Fibroblast of lung (primary cell): ENCODE data around the gene PRELID2. TPM values are rescaled to one million over a fixed set of nuclear protein-coding genes. Genes with fewer than 3 reads are reported as not detected.

Source experiments
- DNase-seq, 2 donors: peaks; one replicate each; pipeline versions ENCODE4 v3.0.0 to v3.0.0-alpha.2; 2010; ENCODE audit warnings: low read depth in 2 of 2
- H2AFZ ChIP-seq: 2 replicates; pipeline ENCODE4 v1.5.1; 2012; ENCODE audit warnings: low read length, control low read depth, inconsistent platforms
- H3K27ac ChIP-seq: 2 replicates; pipeline ENCODE4 v1.5.1; 2011; ENCODE audit warnings: low read length, control low read depth; ENCODE audit not compliant: insufficient read depth
- H3K27me3 ChIP-seq: 2 replicates; pipeline ENCODE4 v1.5.1; 2011; ENCODE audit warnings: mild to moderate bottlenecking, low read length; ENCODE audit not compliant: control insufficient read depth, insufficient read depth
- H3K36me3 ChIP-seq: 2 replicates; pipeline ENCODE4 v1.5.1; 2011; ENCODE audit warnings: low read length; ENCODE audit not compliant: control insufficient read depth, insufficient read depth
- H3K4me1 ChIP-seq: 2 replicates; pipeline ENCODE4 v1.5.1; 2011; ENCODE audit warnings: low read length; ENCODE audit not compliant: control insufficient read depth, insufficient read depth; ENCODE audit errors: extremely low read depth
- H3K4me2 ChIP-seq: 2 replicates; pipeline ENCODE4 v1.5.1; 2011; ENCODE audit warnings: low read length, control low read depth; ENCODE audit not compliant: insufficient read depth; ENCODE audit errors: extremely low read depth
- H3K4me3 ChIP-seq, 4 experiments: fragments of 200-600 bp in 1 of 4; sonication (generic) in 1 of 4; replicated peaks in 1 of 4; 2 replicates each; pipeline ENCODE4 v1.5.1; 2011 to 2016; ENCODE audit warnings: low read length in 4 of 4, low read depth in 3 of 4, mild to moderate bottlenecking in 3 of 4, control low read depth in 2 of 4, inconsistent platforms in 1 of 4, mixed read lengths in 1 of 4; ENCODE audit not compliant: insufficient read depth in 1 of 4; ENCODE audit errors: control extremely low read depth in 1 of 4
- H3K79me2 ChIP-seq: 2 replicates; pipeline ENCODE4 v1.5.1; 2012; ENCODE audit warnings: mild to moderate bottlenecking, low read length, inconsistent platforms; ENCODE audit not compliant: control insufficient read depth, insufficient read depth
- H3K9ac ChIP-seq: 2 replicates; pipeline ENCODE4 v1.5.1; 2011; ENCODE audit warnings: mild to moderate bottlenecking, low read length, control low read depth; ENCODE audit not compliant: insufficient read depth
- H3K9me3 ChIP-seq: 2 replicates; pipeline ENCODE4 v1.5.1; 2012; ENCODE audit warnings: low read depth, low read length; ENCODE audit not compliant: control insufficient read depth, insufficient read depth
- H4K20me1 ChIP-seq: 2 replicates; pipeline ENCODE4 v1.5.1; 2011; ENCODE audit warnings: low read length; ENCODE audit not compliant: control insufficient read depth, insufficient read depth; ENCODE audit errors: extremely low read depth
- EZH2 ChIP-seq: IDR thresholded peaks from 2 replicates; pipeline ENCODE4 v1.5.1; 2012; ENCODE audit warnings: low read length, control low read depth, mild to moderate bottlenecking; ENCODE audit errors: missing control alignments
- polyA plus RNA-seq, 2 donors: library from polyadenylated mRNA; depleted of rRNA in 1 of 2; stranded (reverse) in 1 of 2; unstranded in 1 of 2; fragments of >200 nt; gene quantifications; 2 replicates each; pipeline ENCODE4 v1.2.1, GENCODE V29; 2011 to 2012; ENCODE audit warnings: missing spikeins in 1 of 2
- total RNA-seq: library from RNA; depleted of rRNA; stranded (reverse); fragments of >200 nt; gene quantifications from 2 replicates; pipeline ENCODE4 v1.2.1, GENCODE V29; 2014
- TF ChIP-seq, protein P1 (sequence below), 2 donors: IDR thresholded peaks in 1 of 2; conservative IDR thresholded peaks in 1 of 2; 1 replicate in 1 of 2; 2 replicates in 1 of 2; pipeline ENCODE4 v1.5.1; 2011 to 2012; ENCODE audit warnings: low read length in 2 of 2, control low read depth in 1 of 2, inconsistent platforms in 1 of 2, low read depth in 1 of 2, mild to moderate bottlenecking in 1 of 2

Gene PRELID2
- total and polyA plus RNA-seq, 2 donors (not counting 1 experiment from before 2014, with no cell fraction given): 6.1 to 27.9 TPM

DNA sequence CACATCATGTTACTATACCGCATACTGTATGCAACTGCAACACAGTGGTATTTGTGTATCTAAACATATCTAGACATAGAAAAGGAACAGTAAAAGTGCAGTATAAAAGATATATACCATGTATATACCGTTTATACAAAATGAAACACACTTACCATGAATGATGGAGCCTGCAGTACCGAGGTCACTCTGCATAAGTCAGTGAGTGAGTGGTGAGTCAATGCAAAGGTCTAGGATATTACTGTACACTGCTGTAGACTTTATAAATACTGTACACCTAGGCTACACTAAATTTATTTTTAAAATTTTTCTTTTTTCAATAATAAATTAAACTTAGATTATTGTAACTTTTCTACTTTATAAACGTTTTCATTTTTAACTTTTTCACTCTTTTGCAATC is 29.3 kb downstream of the PRELID2 start:
- no peak overlapping the region for H3K4me3 ChIP-seq
- no peak overlapping the region for H2AFZ ChIP-seq
- no peaks in the 10 kb centered on the region for H3K4me1 ChIP-seq
- no peak overlapping the region for H3K27ac ChIP-seq
- no peaks in the 10 kb centered on the region for H3K27me3 ChIP-seq
- no peaks in the 10 kb centered on the region for H3K9me3 ChIP-seq
- no peak overlapping the region for H3K4me2 ChIP-seq
- no peaks in the 10 kb centered on the region for H3K36me3 ChIP-seq
- H4K20me1 ChIP-seq: no peaks in the 10 kb centered on the region
- H3K79me2 ChIP-seq: no peaks in the 10 kb centered on the region
- DNase-seq: no peak
- no peak overlapping the region for H3K9ac ChIP-seq
- TF ChIP-seq EZH2: no peak
- TF ChIP-seq, protein P1, sequence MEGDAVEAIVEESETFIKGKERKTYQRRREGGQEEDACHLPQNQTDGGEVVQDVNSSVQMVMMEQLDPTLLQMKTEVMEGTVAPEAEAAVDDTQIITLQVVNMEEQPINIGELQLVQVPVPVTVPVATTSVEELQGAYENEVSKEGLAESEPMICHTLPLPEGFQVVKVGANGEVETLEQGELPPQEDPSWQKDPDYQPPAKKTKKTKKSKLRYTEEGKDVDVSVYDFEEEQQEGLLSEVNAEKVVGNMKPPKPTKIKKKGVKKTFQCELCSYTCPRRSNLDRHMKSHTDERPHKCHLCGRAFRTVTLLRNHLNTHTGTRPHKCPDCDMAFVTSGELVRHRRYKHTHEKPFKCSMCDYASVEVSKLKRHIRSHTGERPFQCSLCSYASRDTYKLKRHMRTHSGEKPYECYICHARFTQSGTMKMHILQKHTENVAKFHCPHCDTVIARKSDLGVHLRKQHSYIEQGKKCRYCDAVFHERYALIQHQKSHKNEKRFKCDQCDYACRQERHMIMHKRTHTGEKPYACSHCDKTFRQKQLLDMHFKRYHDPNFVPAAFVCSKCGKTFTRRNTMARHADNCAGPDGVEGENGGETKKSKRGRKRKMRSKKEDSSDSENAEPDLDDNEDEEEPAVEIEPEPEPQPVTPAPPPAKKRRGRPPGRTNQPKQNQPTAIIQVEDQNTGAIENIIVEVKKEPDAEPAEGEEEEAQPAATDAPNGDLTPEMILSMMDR (conservative IDR thresholded peaks at IDR 0.05 in 1 of 2, IDR thresholded peaks at IDR 0.05 in 1 of 2; ENCODE audit: low read depth in 1 of 2, low read length in 2 of 2): no peak

- Histone ChIP-seq H4K20me1 (no peaks in the 10 kb centered on the region), H3K4me3 (no peak overlapping the region), H3K36me3 (no peaks in the 10 kb centered on the region), H3K79me2 (no peaks in the 10 kb centered on the region), H3K27me3 (no peaks in the 10 kb centered on the region), H3K4me2 (no peak overlapping the region), H3K27ac (no peak overlapping the region), H3K9ac (no peak overlapping the region), H3K9me3 (no peaks in the 10 kb centered on the region), H3K4me1 (no peaks in the 10 kb centered on the region), H2AFZ (no peak overlapping the region)
- DNase-seq: no peak
- TF ChIP-seq, protein P1 (conservative IDR thresholded peaks at IDR 0.05 in 1 of 2, IDR thresholded peaks at IDR 0.05 in 1 of 2; ENCODE audit: low read depth in 1 of 2, low read length in 2 of 2): no peak
- no peak for TF ChIP-seq EZH2
These were observed 30.4 kb downstream of the PRELID2 start for GRCh38 chr5:145804701-145805100.

DNA sequence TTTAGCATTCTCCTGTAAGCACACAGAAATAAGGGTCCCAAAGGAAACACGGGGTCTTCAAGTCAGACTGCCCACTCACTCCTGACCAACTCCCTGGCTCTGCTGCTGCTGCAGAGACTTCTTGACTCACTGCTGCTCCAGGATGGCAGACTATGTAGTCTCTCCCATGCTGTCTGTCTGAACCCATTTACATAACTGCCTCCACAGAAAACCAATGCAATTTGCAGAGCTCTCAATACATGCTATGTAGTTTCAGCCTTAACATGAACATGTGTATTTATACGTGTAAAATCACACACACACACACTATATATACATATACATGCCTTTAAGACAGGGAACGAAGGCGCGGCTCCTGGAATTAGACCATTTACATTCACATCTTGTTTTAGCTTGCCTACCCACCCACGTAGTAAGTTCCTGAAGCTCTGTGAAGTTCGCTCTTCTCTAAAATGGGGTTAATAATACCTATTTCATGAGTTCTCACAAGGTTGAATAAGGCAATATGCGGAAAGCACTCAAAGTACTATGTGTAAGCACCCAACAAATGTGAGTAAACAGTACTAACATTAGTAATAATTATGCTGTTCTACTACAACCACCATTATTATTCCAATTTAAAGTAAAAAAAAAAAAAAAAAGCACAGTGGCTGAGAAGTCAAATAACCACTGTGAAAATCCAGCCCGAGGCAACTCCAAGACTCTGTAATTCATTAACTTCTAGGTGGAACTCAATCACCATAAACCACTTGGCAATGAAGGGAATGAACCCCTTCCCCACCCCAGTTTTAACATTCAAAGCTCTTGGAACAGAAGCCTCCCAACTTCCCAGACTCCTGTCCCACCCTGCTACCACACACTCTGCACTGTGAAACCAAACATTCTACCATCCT is 31.8 kb downstream of the PRELID2 start:
- Histone ChIP-seq H3K27ac (no peak overlapping the region), H3K4me1 (no peaks in the 10 kb centered on the region), H3K9me3 (no peaks in the 10 kb centered on the region), H3K4me3 (no peak overlapping the region), H3K36me3 (no peaks in the 10 kb centered on the region), H3K79me2 (no peaks in the 10 kb centered on the region), H2AFZ (no peak overlapping the region), H3K9ac (no peak overlapping the region), H4K20me1 (no peaks in the 10 kb centered on the region), H3K4me2 (no peak overlapping the region), H3K27me3 (no peaks in the 10 kb centered on the region)
- no peak for TF ChIP-seq EZH2
- TF ChIP-seq, protein P1 (conservative IDR thresholded peaks at IDR 0.05 in 1 of 2, IDR thresholded peaks at IDR 0.05 in 1 of 2; ENCODE audit: low read depth in 1 of 2, low read length in 2 of 2): no peak
- no peak for DNase-seq
